DOHH2 (cell line): ENCODE data around the gene ZFHX3.

ENCODE experiments used
- EZH2phosphoT487 ChIP-seq: fragments of 200-600 bp; sonication (generic); IDR thresholded peaks from 2 replicates; pipeline ENCODE4 v1.6.1; 2017; ENCODE audit warnings: borderline replicate concordance, mild to moderate bottlenecking, antibody characterized with exemption, low read length, moderate library complexity, mixed read lengths
- TF ChIP-seq, protein P1 (sequence below): fragments of 200-600 bp; sonication (generic); IDR thresholded peaks from one replicate; pipeline ENCODE4 v1.5.1; 2014; ENCODE audit warnings: antibody characterized with exemption, mild to moderate bottlenecking, low read depth, low read length; ENCODE audit not compliant: poor library complexity, severe bottlenecking

DNA sequence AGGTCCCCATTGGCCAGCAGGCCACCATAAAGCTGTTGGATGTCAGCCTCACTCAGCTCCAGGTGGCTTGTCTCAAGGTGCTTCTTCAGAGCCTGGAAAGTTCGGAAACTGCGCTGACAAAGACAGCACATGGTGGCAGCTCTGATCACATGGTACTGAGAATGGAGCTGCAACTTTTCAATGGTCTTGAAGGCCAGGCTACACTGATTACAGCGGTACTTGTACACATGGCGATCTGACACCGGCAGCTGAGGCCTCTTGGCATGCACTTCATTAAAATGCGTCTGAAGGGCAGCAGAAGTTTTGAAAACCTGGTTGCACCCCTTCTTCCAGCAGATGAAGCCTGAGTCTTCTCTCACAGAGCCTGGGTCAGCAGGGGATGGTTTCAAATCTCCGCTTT is 249.7 kb downstream of the ZFHX3 start:
- TF ChIP-seq, protein P1, sequence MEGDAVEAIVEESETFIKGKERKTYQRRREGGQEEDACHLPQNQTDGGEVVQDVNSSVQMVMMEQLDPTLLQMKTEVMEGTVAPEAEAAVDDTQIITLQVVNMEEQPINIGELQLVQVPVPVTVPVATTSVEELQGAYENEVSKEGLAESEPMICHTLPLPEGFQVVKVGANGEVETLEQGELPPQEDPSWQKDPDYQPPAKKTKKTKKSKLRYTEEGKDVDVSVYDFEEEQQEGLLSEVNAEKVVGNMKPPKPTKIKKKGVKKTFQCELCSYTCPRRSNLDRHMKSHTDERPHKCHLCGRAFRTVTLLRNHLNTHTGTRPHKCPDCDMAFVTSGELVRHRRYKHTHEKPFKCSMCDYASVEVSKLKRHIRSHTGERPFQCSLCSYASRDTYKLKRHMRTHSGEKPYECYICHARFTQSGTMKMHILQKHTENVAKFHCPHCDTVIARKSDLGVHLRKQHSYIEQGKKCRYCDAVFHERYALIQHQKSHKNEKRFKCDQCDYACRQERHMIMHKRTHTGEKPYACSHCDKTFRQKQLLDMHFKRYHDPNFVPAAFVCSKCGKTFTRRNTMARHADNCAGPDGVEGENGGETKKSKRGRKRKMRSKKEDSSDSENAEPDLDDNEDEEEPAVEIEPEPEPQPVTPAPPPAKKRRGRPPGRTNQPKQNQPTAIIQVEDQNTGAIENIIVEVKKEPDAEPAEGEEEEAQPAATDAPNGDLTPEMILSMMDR, result no peak
- TF ChIP-seq EZH2phosphoT487, result no peak
